T-helper 1 cell treated with Interleukin-12 subunit alpha and Interleukin-12 subunit beta and Interleukin-4 antibody, amounts not matched to agents 30 ng/mL and 1 ng/mL, for 36 hours (primary cell): ENCODE measurements around the gene REC114. TPM values are rescaled to one million over a fixed set of nuclear protein-coding genes. Genes with fewer than 3 reads are reported as not detected.
"Not testable (repeated sequence)": the region's sequence is repeated elsewhere in the genome, so short reads cannot be mapped to it uniquely, and the experiment has no call there.

ENCODE experiments used
- intact Hi-C: fragments of 100-400 bp; cut with micrococcal nuclease; formaldehyde crosslinking; loops from one replicate; pipeline ENCODE4 v1.15.1; 2024
- total RNA-seq: library from RNA; stranded (reverse); gene quantifications from 2 replicates; pipeline ENCODE4 v1.2.3, GENCODE V29; 2022

Gene REC114
- total RNA-seq, 1 donor from 2014 or later = not detected

DNA sequence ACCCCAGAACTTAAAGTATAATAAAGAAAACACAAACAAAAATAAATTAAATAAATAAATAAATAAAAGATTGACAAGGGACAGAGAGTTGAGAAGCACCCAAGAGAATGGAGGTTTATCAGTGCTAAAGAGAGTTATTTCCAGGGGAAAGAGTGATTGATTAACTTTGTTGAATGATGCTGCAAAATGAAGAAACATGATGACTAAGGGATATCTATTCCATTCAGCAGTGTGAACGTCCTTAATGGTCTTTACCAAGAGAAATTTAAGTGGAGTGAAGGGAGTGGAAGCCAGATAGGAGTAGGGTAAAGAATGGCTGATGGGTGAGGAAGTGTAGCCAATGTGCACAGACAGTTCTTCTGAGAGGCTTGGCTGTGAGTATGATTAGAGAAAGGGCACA is 11.1 kb downstream of the REC114 start:
- intact Hi-C loops = no loop called here

DNA sequence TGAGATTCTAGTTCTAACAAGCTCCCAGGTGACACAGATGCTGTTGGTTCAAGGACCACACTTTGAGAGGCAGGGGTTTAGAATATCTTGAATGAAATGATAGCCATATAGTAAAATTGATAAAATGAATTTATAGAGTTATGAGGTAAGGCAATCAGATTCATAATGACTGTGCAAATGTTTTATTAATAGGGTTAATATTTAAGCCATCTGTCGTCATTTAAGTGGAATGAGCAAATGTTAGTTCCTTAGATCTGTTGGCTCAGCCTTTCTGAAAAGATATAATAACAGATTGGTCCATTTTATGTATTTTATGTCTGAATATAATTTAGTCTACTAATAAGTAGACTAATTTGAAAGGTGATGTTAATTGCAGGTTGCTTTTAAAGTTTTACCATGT is 12.9 kb downstream of the REC114 start:
- intact Hi-C loops = no loop called here

DNA sequence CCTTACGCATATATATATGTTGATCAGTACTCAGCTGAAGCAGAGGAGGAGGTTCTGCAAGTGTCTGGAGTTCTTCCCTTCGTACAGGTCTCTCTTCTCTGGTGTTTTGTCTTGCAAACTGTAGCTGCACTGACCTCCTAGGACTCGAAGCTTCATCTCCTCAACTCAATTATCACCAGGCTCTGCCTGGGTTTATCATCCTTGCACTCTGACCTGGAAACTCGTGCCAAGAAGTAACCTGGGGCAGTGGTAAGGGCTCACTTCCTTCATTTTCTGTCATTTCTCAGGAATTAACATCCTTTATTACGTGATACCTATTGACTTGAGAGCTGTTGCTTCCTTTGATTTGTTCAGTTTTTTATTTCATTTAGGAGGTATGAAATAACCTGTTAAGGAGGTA is 14.4 kb downstream of the REC114 start:
- intact Hi-C loops = no loop called here

DNA sequence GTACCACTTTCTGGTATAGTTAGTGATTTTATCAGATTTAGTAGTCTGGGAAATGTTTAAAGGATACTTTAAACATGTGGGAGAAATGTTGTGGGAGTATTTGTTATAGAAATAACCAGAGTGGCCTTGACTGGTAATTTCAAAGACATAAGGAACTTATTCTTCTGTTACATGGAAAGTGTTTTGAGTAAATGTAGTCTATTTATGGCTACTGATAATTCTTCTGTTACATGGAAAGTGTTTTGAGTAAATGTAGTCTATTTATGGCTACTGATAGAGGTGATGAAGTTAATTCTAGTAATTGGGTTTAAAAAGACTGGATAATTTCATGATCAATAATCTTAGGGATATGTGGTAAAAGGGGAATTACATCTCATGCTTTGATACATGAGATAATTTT is 17.7 kb downstream of the REC114 start:
- intact Hi-C loops = no loop called here

DNA sequence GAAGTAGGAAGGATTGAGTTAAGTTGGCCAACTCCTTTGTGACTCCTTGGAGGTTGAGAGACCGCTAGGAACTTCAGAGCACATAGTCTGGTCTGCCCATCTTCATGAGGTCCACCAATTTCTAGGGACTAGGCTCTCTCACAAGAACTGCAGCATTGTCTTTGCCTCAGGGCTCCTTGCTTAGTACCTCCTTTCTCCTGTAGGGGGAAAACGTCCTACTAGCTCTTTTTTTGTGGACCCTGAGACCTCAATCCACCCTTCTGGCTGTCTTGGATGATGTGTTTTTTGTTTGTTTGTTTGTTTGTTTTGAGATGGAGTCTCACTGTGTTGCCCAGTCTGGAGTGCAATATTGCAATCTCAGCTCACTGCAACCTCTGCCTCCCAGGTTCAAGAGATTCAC is 21.6 kb downstream of the REC114 start:
- intact Hi-C loops = no loop called here

DNA sequence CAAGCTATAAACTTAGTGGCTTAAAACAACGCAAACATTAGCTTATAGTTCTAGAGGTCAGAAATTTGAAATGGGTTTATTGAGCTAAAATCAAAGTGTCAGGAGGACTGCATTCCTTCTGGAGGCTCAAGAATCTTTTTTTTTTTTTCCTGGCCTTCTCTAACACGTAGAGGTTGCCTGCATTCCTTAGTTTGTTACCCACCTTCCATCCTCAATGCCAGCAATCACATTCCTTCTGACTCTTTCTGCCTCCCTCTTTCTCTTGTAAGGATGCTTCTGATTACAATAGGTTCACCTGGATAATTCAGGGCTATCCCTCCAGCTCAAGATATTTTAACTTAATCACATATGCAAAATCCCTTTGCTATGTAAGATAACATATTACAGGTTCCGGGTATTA is 24.8 kb downstream of the REC114 start:
- intact Hi-C loops = no loop called here

DNA sequence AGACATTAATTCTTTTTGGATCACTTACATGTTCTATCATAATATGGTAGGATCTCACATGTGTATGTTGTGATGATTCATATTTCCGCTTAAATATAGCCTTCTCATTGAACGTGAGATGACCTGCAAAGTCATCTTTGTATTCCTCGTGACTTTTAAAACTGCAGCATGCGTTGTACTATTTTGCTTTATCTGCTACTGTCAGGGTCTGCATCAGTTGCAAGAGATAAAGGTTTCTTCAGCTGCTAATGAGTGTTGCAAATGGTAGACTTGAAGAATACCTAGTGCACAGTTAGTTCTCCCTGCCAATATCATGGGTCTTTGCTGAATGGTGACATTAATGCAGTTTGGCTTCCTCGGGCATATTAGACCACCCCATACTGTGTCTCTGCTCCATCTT is 31.8 kb downstream of the REC114 start:
- intact Hi-C loops = no loop called here

DNA sequence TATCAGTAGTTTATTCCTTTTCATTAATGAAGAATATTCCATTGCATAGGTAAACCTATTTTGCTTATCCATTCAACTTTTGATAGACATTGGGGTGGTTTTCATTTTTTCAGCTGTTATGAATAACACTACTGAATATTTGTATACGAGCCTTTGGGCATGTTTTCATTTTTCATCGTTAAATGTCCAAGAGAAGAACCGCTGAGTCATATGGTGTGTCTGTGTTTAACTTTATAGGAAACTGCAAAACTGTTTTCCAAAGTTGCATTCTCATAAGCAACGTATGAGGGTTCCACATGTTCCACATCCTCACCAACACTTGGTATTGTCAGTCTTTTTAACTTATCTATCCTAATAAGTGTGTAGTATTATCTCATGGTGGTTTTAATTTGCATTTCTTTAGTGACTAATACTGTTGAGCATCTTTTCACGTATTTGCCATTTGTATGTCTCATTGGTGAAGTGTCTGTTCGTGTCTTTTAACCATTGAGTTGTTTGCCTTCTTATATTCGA is 33.8 kb downstream of the REC114 start:
- intact Hi-C loops = no loop called here

DNA sequence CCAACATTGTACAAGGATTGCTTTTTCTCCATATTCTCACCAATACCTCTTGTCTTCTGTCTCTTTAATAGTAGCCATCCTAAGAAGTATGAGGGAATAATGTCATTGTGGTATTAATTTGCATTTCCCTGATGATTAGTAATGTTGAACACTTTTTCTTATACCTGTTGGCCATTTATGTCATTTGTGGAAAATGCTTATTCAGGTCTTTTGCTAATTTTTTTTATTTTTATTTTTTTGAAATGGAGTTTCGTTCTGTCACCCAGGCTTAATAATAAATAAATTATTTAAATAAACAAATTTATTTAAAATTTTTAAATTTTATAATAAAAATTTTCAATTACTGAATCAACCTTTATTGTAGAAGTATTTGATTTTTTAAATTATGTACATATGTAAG is 37.1 kb downstream of the REC114 start:
- intact Hi-C loops = no loop called here

DNA sequence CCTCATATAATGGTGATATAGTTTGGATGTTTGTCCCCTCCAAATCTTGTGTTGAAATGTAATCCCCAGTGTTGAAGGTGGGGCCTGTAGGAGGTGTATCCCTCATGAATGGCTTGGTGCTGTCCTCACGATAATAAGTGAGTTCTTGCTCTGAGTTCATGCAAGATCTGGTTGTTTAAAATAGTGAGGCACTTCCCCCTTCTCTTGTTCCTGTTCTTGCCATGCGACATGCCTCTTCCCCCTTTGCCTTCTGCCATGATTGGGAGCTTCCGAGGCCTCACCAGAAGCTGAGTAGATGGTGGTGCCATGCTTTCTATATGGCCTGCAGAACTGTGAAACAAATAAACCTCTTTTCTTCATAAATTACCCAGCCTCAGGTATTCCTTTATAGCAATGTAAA is 39.2 kb downstream of the REC114 start:
- intact Hi-C loops = no loop called here

DNA sequence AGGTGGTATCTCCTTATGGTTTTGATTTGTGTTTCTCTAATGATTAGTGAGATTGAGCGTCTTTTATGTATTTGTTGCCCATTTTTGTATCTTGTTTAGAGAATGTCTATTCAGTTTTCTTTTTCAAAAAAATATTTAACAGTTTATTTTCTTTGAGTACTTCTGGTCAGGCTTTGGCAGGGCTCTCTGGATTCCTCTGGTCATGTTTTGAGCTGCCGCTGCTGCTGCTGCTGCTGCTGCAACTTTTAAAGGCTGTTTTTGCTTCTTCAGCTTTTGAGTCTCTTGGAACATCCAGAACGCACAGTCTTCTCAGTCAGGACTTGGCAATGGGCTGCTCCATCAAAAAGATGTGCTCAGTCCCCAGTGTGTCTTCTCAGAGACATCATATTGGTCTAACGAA is 40.1 kb downstream of the REC114 start:
- intact Hi-C loops = no loop called here

DNA sequence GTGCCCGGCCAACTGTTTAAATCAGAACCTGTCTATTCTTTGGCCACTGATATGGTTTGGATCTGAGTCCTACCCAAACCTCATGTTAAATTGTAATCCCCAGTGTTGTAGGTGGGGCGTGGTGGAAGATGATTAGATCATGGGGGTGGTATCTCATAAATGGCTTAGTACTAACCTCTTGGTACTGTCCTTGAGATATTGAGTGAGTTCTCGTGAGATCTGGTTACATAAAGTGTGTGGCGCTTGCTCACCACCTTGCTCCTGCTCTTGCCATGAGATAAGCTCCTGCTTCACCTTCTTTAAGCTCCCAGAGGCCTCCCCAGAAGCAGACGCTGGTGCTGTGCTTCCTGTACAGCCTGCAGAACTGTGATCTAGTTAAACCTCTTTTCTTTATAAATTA is 42.4 kb downstream of the REC114 start:
- intact Hi-C loops = no loop called here

DNA sequence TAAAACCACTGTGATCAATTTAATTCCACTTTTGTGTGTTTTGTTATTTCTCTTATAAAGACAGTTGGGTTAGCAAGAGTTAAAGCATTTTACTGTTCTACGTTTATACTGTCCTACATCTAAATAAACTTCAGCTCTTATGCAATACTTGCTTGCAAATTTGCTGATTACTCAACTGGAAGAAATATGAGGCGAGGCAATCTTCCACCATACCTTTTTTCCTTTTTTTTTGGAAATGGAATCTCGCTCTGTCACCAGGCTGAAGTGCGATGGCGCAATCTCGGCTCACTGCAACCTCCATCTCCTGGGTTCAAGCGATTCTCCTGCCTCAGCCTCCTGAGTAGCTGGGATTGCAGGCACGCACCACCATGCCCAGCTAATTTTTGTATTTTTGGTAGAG is 42.9 kb downstream of the REC114 start:
- intact Hi-C loops = not testable (repeated sequence)

DNA sequence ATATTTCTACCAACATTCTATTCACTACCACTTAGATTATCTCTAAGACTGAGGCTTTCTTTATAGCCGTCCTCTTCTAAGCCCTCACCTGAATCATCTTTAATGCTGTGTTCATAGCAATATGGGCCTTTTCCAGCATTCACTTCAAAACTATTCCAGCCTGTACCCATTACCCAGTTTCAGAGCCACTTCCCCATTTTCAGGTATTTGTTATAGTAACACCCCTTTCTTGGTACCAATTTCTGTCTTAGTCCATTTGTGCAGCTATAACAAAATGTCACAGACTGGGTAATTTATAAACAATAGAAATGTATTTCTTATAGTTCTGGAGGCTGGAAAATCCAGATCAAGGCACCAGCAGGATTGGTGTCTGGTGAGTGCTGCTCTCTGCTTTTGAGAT is 45.7 kb downstream of the REC114 start:
- intact Hi-C loops = no loop called here

DNA sequence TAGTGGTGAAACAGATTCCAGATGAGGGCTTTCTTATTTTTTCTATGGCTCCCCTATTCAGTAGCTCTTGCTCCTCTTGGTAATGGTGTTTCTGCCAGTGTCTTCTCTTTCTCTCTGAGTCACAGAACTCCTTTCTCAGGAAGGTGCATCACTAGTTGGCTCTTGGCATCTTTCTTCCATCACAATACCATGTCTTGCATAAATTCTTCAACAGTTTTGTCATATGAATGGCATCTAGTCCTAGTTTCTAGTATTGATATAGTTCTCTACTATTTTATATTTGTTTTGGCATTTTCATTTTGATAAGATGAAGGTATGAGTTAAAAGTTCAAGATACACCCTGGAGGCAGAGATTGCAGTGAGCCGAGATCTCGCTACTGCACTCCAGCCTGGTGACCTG is 51.0 kb downstream of the REC114 start:
- intact Hi-C loops = no loop called here

DNA sequence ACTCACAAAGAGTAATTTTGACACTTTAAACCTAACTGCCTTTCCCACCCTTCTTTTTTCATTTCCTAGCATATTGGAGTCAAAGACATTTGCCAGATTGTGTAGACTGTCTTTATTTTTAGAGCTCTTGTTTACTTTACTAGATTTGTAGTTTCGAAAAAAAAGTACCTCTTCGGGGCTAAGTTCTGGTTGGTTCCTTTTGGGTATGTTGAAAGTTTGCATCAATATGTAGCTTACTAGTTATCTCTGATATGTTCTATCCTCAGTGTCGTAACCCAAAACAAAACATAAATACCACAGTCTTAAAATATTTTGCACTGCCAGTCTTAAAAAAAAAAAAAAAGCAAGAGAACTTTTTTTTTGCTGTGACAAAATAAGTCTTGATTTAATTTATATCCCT is 52.2 kb downstream of the REC114 start:
- intact Hi-C loops = no loop called here

DNA sequence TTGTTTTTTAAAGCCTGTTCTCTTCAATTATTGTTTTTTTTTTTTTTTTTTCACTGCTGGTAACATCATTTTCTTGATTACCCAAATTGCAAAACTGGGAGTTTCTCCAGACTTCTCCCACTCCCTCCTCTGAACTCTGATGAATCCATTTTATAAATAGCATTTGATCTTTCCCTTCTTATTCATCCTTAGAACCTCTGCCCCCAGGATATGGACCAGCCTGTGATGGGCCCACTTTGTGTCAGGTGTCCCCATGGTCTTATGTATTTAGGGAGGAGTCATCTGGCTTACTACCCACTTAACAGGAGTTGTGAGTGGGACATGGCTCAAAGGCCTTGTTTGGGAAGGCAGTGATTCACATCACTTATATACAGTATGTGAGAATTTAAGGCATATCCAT is 57.7 kb downstream of the REC114 start:
- intact Hi-C loops = no loop called here

DNA sequence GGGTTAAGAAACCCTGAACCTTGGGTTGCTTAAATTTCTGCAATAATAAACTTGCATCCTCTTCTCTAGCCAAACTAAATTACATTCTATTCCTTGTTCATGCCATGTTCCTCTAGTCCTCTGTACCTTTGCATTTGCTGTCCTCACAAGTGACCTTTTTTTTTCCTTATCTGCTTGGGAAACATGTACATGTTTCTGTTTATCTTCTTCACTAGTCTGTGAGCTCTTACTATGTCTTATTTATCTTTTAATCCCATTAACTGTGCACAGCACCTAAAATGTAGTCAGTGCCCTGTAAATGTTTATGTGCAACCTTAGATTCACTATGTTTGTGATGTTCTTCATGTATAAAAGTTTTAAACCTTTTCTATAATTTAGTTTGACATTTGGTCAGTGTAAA is 61.9 kb downstream of the REC114 start:
- intact Hi-C loops = no loop called here

DNA sequence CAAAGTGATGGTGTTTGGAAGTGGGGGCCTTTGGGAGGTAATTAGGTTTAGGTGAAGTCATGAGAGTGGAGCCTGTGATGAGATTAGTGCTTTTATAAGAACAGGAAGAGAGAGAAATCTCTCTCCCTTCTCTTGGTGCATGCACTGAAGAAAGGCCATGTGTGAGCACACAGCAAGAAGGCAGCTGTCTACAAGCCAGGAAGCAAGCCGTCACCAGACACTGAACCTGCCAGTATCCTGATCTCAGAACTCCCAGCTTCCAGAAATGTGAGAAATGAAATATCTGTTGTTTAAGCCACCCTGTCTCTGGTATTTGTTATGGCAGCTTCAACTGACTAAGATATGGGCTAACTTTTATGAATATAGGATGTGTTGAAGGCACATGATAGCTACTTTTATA is 72.6 kb downstream of the REC114 start:
- intact Hi-C loops = no loop called here

DNA sequence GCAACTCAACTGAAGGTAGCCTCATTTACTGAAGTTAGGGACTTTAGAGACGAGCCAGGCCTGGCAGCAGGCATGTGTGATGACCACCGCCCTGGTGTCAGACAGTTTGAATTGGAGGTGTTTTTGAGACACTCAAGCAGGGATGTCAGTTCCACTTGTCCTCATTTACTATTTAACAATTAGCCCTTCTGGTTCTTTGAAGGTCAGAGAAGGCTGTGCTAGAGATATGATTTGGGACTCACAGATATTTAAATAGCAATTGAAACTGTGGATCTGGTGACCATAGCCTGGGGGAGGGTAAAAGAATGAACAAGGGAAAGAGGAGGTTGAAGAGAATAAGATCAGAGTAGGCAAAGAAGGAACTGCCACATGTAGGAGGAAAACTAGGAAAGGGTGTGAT is 74.6 kb downstream of the REC114 start:
- intact Hi-C loops = no loop called here

DNA sequence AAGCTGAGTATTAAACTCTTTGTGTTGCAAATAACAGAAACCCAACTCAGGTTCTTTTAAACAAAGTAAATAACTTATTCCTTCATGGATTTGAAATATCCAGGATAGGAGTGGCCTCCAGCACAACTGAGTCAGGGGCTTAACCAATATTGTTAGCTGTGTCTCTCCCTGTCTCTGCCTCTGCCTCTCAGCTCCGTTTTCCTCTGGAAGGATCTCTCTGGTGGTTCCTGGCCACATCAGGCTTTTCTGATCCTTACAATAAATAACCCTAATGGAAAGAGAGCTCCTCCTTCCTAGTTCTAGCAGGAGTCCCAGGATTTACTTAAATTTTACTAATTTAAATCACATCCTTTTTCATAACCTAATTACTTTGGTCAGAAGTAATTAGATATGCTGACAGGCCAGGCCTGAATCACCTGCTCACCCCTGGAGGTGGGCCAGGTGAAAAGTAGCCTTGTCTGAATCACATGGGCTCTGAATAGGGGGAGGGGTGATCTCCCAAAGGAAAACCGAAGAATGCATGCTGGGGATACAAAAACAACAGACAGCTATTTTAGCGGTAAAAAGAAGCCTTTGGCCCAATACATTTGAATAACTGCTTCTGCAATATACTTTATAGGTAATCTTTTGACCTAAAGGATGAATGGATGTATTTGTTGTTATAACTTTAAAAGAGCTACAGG is 75.4 kb downstream of the REC114 start:
- intact Hi-C loops = no loop called here

DNA sequence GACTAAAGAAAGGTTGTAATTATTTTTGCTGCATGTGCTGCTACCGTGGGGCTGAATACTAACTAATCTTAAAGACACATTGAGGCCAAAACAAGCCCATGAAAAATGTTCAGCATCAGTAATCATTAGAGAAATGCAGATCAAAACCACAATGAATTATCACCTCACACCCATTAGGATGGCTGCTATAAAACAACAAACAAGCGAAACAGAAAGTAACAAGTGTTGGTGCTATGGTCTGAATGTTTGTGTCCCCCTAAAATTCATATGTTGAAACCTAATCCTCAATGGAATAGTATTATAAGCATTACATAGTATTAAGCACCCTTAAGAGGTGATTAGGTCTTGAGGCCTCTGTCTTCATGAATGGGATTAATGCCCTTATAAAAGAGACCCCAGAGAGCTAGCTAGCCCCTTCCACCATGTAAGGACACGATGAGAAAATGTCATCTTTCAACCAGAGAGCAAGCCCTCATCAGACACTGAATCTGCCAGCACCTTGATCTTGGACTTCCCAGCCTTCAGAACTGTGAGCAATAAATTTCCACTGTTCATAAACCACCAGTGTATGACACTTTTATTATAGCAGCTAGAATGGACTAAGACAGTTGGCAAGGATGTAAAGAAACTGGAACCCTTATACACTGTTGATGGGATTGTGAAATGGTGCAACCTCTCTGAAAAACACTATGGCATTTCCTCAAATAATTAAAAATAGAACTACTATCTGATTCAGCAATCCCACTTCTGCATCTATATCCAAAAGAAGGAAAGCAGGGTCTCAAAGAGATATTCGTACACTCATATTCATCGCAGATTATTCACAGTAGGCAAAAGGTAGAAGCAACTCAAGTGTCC is 76.1 kb downstream of the REC114 start:
- intact Hi-C loops = no loop called here

DNA sequence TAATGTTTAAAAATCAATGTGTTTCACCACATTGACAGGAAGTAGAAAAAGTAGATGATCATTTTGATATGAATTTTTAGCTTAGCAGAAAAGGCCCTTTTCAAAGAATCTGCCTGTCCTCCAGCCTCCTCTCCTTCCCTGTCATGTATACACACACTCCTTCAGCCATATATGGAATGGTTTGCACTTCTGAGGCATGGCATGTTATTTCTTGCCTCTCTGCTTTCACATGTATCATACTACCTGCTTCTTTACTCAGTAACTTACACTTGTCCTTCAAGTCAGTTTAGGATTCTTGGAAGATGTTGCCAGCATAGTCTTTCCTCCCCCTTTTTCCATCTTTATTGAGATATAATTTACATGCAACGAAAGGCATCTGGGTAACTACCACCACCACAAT is 79.0 kb downstream of the REC114 start:
- intact Hi-C loops = no loop called here
